Measurements from ENCODE around the gene OR6S1.
A peak's percentile ranks its signal among the peaks of the same experiment; 100 is the strongest.

DNA sequence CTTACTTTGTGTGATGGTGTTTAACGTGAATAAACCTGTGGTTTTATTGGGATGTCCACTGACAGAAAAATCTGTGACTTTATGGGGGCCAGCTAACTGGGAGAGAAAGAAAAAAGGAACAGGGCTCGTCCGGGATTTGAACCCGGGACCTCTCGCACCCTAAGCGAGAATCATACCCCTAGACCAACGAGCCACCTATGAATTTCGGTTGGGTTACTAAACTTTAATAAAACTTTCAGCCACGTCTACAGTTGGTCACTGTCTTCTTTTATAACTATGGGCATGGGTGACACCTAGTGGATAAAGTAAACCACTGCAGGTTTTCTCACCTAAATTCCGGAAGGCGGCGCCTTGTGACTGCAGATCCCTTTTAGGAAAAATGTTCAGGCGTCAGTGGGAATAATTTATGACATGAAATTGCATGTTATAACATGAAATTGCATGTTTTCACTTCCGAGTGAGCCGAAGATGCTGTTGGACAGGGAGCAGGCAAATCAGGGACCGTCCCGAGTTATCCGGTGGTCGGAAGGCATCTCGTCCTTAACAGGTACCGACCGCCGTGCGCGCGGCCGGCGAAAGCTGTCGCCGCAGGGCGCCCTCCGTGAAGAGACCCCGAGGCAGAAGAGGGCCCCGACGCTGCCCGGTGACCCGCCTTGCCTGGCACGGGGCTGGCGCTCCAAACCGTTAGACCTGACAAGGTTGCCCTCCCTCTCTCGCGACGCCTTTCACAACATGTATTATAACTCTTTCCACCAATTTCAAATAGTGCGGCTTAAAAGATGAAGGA lies 32.1 kb downstream of the OR6S1 start:
- no peak; the same call in 1 of the 2 replicates for TF ChIP-seq POLR2AphosphoS5 (IDR thresholded peaks at IDR 0.05; ENCODE audit: low read depth, low read length)
- TF ChIP-seq, protein P1, sequence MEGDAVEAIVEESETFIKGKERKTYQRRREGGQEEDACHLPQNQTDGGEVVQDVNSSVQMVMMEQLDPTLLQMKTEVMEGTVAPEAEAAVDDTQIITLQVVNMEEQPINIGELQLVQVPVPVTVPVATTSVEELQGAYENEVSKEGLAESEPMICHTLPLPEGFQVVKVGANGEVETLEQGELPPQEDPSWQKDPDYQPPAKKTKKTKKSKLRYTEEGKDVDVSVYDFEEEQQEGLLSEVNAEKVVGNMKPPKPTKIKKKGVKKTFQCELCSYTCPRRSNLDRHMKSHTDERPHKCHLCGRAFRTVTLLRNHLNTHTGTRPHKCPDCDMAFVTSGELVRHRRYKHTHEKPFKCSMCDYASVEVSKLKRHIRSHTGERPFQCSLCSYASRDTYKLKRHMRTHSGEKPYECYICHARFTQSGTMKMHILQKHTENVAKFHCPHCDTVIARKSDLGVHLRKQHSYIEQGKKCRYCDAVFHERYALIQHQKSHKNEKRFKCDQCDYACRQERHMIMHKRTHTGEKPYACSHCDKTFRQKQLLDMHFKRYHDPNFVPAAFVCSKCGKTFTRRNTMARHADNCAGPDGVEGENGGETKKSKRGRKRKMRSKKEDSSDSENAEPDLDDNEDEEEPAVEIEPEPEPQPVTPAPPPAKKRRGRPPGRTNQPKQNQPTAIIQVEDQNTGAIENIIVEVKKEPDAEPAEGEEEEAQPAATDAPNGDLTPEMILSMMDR (IDR thresholded peaks at IDR 0.05) = peak; percentile 88
